ENCODE data around the gene GBX2.

DNA sequence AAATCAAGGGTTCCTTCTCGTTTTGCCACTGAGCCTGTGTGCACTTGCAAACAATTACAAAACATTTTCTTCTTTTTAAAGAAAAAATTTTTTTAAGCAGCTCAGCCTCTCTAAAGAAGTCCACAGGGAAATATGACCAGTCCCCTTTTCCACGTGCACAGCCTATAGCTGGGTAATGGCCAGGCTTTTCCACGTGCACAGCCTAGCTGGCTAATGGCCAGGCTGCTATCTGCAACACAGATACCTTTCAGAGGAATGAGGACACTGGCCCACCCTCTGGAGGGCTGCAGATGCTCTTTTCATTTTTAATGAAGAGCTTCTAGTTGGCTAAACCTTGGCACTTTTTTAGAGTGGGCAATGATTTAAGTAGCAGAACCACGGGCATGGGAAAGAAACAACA lies 49.7 kb upstream of the GBX2 start:
- TF ChIP-seq RARG (CRISPR knock-in tag; IDR thresholded peaks at IDR 0.05; ENCODE audit: low read depth) (no peak), POLR2A (IDR thresholded peaks at IDR 0.05; ENCODE audit: insufficient read depth in 1 of 2, low read depth in 2 of 2, low read length in 2 of 2) (no peak), CTCF (CRISPR knock-in tag; IDR thresholded peaks at IDR 0.05) (no peak), EP300 (IDR thresholded peaks at IDR 0.05; ENCODE audit: low read depth in 2 of 2, low read length in 2 of 2) (no peak), EP300 (CRISPR knock-in tag; IDR thresholded peaks at IDR 0.05; ENCODE audit: borderline replicate concordance) (no peak), MYC (CRISPR knock-in tag; IDR thresholded peaks at IDR 0.05; ENCODE audit: borderline replicate concordance) (no peak), NCOA2 (CRISPR knock-in tag; IDR thresholded peaks at IDR 0.05) (no peak), SNAI1 (CRISPR knock-in tag; IDR thresholded peaks at IDR 0.05; ENCODE audit: borderline replicate concordance) (no peak), TMF1 (CRISPR knock-in tag; IDR thresholded peaks at IDR 0.05; ENCODE audit: low read depth) (no peak), POGZ (CRISPR knock-in tag; IDR thresholded peaks at IDR 0.05) (no peak)
- TF ChIP-seq, protein P1, sequence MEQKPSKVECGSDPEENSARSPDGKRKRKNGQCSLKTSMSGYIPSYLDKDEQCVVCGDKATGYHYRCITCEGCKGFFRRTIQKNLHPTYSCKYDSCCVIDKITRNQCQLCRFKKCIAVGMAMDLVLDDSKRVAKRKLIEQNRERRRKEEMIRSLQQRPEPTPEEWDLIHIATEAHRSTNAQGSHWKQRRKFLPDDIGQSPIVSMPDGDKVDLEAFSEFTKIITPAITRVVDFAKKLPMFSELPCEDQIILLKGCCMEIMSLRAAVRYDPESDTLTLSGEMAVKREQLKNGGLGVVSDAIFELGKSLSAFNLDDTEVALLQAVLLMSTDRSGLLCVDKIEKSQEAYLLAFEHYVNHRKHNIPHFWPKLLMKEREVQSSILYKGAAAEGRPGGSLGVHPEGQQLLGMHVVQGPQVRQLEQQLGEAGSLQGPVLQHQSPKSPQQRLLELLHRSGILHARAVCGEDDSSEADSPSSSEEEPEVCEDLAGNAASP (CRISPR knock-in tag; IDR thresholded peaks at IDR 0.05; ENCODE audit: borderline replicate concordance), result no peak
